Endometrium (tissue), 2 donors: ENCODE measurements around the gene PRCC.

Experiments used
- FAIRE-seq: peaks from 2 replicates; lab custom pipeline; 2012; peaks lifted over from hg19 to GRCh38; lab: Jason Lieb, UNC
- donor health status: control.
- donor health status: control.

Gene PRCC

GRCh38 chr1:156844102-156844501 lies 76.8 kb downstream of the PRCC start:
- no peak for FAIRE-seq

- FAIRE-seq: no peak
Measured at GRCh38 chr1:156844638-156845037, 77.3 kb downstream of the PRCC start.

GRCh38 chr1:156845055-156845952 lies 78.0 kb downstream of the PRCC start:
- FAIRE-seq: no peak

GRCh38 chr1:156845953-156846545 lies 78.7 kb downstream of the PRCC start:
- FAIRE-seq: no peak

- FAIRE-seq: no peak
Measured at GRCh38 chr1:156846643-156847042, 79.3 kb downstream of the PRCC start.

- FAIRE-seq: no peak
Measured at GRCh38 chr1:156847591-156848460, 80.5 kb downstream of the PRCC start.

GRCh38 chr1:156848461-156849150 lies 81.3 kb downstream of the PRCC start:
- no peak for FAIRE-seq

- FAIRE-seq: no peak
Measured at GRCh38 chr1:156849151-156849496, 81.8 kb downstream of the PRCC start.
